GM15510 (cell line): ENCODE results near the gene XCR1.
A peak's percentile ranks its signal among the peaks of the same experiment; 100 is the strongest.

Experiments
- POLR2A ChIP-seq: IDR thresholded peaks from 3 replicates; pipeline ENCODE4 v1.6.1; 2011; ENCODE audit warnings: borderline replicate concordance; ENCODE audit not compliant: insufficient read length; ENCODE audit errors: extremely low read depth

The XCR1 gene

GRCh38 chr3:46020766-46021510, 6.3 kb downstream of the XCR1 start:
- no peak for TF ChIP-seq POLR2A

DNA sequence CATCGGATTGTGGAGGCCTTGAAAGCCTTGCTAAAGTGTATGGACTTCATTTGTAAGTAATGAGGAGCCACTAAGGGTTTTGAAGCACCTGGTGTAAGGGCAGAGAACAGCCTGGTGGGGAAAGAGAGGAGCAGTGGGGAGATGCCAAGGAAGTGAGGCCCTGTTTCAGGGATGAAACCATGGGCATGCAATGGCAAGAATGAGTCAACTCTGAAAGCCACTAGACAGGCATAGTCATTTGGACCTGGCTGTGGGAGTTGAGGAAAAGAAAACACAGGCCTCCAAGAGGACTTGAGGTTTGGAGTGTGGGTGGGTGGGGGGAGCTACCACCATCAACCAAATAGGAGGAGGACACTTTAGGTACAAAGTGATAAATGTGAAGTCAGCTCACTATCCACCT, 7.6 kb downstream of the XCR1 start:
- no peak for TF ChIP-seq POLR2A

DNA sequence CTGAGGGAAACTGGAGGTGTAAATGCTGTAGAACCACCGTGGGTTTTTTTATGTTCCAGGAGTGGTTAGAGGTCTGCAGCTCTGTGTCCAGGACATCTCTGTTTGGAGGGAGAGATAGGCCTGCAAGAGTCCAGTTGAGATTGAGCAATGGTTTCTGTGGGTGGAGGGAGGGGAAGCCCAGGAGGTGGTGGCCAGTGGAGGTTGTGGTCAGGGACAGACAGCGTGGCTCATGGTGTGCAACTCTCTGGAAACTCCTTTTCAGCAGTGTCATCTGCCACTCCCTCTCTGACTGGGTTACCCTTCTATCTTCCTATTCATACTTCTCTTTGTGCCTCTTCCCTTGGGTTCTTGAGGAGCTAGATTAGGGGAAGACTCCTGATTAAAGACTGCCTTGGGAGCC, 9.6 kb downstream of the XCR1 start:
- TF ChIP-seq POLR2A = no peak

DNA sequence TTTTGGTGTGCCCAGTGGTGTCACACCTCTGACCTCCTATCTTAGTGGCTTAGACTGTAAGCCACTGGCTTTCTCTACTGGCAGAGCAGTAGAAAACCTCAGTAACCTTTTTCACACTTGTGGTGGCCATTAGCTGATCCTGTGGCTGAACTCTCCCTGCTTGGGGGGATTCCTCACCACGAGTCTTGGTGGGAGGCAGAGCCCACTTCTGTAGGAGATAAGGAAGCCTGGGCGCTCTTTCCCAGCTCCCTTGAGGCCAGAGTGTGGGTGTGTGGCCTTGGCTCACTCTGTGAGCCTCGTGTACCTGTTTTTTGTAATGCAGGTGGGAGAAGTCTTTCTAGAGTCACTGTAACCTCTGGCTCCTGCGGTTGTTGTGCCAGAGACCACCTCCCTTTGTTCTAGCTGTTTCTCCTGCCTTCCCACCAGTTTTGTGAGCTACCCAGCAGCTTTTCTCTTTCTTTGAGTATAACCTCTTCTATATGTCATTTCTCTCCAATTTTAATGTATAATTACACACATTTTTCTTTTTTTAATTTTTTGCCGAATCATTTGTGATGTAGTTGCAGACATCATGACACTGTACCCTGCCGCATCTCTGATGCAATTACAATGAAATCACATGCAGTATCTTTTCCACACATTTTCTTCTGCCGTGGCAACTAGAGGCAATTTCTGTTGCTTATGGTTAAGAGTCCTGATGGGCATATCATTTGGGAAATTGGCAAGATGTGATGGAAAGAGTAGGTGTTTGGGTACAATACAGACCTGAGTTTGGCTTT, 13.8 kb downstream of the XCR1 start:
- no peak for TF ChIP-seq POLR2A

- TF ChIP-seq POLR2A = no peak
These were observed 15.0 kb downstream of the XCR1 start for GRCh38 chr3:46012246-46012645.

GRCh38 chr3:46010519-46011113, 16.7 kb downstream of the XCR1 start:
- no peak for TF ChIP-seq POLR2A

- no peak for TF ChIP-seq POLR2A
These were observed 19.2 kb downstream of the XCR1 start for GRCh38 chr3:46008058-46008457.

- no peak for TF ChIP-seq POLR2A
These were observed 20.0 kb downstream of the XCR1 start for GRCh38 chr3:46007280-46007679.

GRCh38 chr3:46006238-46007032, 20.8 kb downstream of the XCR1 start:
- TF ChIP-seq POLR2A = no peak

DNA sequence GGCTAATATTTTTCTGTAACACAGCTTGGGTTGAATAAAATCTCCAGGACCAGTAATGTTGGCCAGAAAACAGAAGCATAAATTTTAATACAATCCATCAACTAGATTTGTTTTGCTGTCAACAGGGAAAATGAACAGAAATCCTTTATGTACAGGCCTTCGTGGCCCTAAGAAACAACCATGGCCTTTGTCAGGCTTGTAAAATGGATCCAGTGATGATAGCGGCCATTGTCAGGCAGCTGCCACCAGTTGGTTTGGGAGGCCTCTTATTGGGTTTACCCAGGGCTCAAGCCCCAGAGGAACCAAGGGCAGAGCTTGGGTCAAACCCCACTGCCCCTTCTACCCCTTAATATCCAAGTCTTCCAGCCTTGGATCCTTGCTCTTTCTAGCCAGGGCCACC, 26.1 kb downstream of the XCR1 start:
- TF ChIP-seq POLR2A = no peak

DNA sequence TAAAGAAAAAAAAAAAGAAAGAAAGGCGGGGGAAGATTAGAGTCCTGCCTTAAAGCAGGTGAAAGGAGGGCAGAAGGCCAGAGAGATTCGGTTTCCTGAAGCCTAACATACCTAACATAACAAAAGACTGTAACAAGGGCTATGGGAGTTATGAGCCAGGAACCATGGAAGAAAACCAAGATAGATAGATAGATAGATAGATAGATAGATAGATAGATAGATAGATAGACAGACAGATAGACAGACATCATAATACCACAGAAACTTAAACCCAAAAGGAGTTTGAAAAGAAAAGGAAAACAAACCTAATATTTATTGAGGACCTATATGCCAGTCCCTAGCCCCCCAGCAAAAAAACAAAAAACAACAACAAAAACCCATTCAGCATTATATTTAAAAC, 29.3 kb downstream of the XCR1 start:
- no peak for TF ChIP-seq POLR2A

DNA sequence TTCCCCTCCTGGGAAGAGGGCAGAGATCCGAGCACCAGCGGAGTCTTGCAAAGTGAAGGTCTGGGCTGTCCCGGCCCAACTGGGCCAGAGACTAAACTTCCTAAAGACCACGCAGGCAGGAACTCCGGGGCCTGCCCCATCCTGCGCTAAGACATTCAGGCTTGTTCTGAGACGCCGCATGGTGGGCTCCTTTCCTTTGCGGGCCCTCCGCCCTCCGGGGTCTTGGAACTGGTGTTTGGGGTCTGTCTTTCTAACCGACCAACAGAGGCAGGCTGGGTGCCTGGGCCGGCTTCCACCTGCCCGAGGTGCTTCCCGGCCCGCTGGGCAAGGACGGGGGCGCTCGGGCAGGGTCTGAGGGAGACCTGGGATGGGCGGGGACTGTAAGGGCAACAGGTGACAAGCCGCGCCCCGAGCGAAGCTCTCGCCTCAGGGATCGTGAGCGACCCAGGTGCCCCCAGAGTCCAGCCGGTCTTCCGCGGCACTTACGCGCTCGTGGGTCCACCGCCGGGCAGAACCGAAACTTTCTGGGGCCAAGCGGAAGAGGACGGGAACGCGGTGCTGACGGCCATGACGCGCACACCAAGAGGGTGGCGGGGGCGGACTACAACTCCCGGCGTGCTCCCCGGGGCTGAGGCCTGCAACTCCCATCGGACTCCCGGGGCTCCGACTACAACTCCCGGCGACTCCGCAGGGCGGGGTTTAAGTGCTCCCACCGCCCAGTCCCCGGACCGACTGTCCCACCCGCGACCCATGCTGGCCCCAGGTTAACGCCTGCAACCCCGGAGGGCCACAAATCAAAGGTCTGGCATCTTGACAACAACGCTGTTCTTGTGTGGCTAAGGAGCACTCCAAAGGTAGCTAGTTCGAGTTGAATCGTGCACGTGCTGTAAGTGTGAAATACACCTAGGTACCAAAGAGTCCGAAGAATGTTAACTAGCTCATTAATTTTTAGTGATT, 31.8 kb downstream of the XCR1 start, which contains the start of gene FYCO1:
TSS of gene FYCO1 (minus strand) at position 589 of the 957 bp plus-strand sequence. CDS start 10,914 bp downstream, outside the sequence.
- peak; percentile 77 for TF ChIP-seq POLR2A

GRCh38 chr3:45994419-45995235, 32.7 kb downstream of the XCR1 start:
- TF ChIP-seq POLR2A = no peak
